GM12878 (cell line): Measurements from ENCODE around the gene ZDHHC14. TPM values are rescaled to one million over a fixed set of nuclear protein-coding genes. Genes with fewer than 3 reads are reported as not detected.

Source experiments
- ATAC-seq: fragments of 200-7000 bp; cut with Tn5 transposase; 3 replicates; pipeline ENCODE4 v1.9.1; 2020; ENCODE audit warnings: mild to moderate bottlenecking, moderate library complexity
- BruUV-seq: library from RNA; stranded (reverse); fragments of 400-500 nt; replicated peaks from 2 replicates; lab custom pipeline; 2021; lab: Mats Ljungman, UMichigan
- CTCF ChIA-PET: fragments of 300-600 bp; sonication (Branson Sonifier 250); formaldehyde crosslinking; extraction: SDS; loops from one replicate; lab custom pipeline; 2021; ENCODE audit warnings: inconsistent platforms; lab: Yijun Ruan, JAX
- POLR2A ChIA-PET: fragments of 350-600 bp; formaldehyde crosslinking; extraction: SDS; loops from one replicate; lab custom pipeline; 2021; ENCODE audit warnings: inconsistent platforms; lab: Charles Lee
- RAD21 ChIA-PET: fragments of 300-600 bp; sonication (Branson Sonifier 250); formaldehyde crosslinking; loops from one replicate; lab custom pipeline; 2023; ENCODE audit warnings: antibody characterized with exemption; ENCODE audit not compliant: unreplicated experiment; lab: Charles Lee
- SMC1A ChIA-PET: fragments of 300-600 bp; sonication (Branson Sonifier 250); formaldehyde crosslinking; loops from one replicate; lab custom pipeline; 2023; ENCODE audit not compliant: unreplicated experiment, uncharacterized antibody; lab: Charles Lee
- DNase-seq: peaks from one replicate; pipeline ENCODE4 v3.0.0-alpha.2; 2011; ENCODE audit warnings: low read depth, low spot score
- FAIRE-seq: peaks from 3 replicates; lab custom pipeline; 2011; peaks lifted over from hg19 to GRCh38; lab: Jason Lieb, UNC
- H2AFZ ChIP-seq: 2 replicates; pipeline ENCODE4 v1.6.0; 2011; ENCODE audit warnings: low read depth, low read length, control low read depth; ENCODE audit not compliant: control insufficient read depth
- H3K27ac ChIP-seq: 2 replicates; pipeline ENCODE4 v1.5.1; 2011; ENCODE audit warnings: control low read depth; ENCODE audit not compliant: control insufficient read depth, insufficient read depth
- H3K27me3 ChIP-seq, 2 experiments: replicated peaks in 1 of 2; 2 replicates each; pipeline versions ENCODE4 v1.6.0 to v1.6.1; 2011; ENCODE audit warnings: low read length in 1 of 2; ENCODE audit not compliant: control insufficient read depth in 2 of 2, insufficient read depth in 2 of 2
- H3K36me3 ChIP-seq, 2 experiments: 2 replicates each; pipeline ENCODE4 v1.5.1; 2011; ENCODE audit warnings: low read length in 1 of 2; ENCODE audit not compliant: control insufficient read depth in 2 of 2, insufficient read depth in 2 of 2
- H3K4me1 ChIP-seq: 2 replicates; pipeline ENCODE4 v1.6.1; 2011; ENCODE audit warnings: mild to moderate bottlenecking, low read length, moderate library complexity, mixed read lengths; ENCODE audit not compliant: control insufficient read depth, insufficient read depth
- H3K4me2 ChIP-seq: 2 replicates; pipeline ENCODE4 v1.6.0; 2011; ENCODE audit warnings: control low read depth; ENCODE audit not compliant: control insufficient read depth, insufficient read depth
- H3K4me3 ChIP-seq: fragments of 200-600 bp; sonication (generic); 2 replicates; pipeline ENCODE4 v1.5.1; 2016
- H3K79me2 ChIP-seq: 2 replicates; pipeline ENCODE4 v1.6.0; 2011; ENCODE audit warnings: low read length; ENCODE audit not compliant: control insufficient read depth, insufficient read depth
- H3K9ac ChIP-seq: 2 replicates; pipeline ENCODE4 v1.8.0; 2011; ENCODE audit warnings: low read length, control low read depth, mixed read lengths; ENCODE audit not compliant: control insufficient read depth, insufficient read depth
- H3K9me3 ChIP-seq: replicated peaks from 3 replicates; pipeline ENCODE4 v1.5.1; 2011; ENCODE audit warnings: mild to moderate bottlenecking, low read length; ENCODE audit not compliant: control insufficient read depth, insufficient read depth
- H4K20me1 ChIP-seq: 2 replicates; pipeline ENCODE4 v1.6.0; 2011; ENCODE audit not compliant: control insufficient read depth, insufficient read depth
- ATF7 ChIP-seq: fragments of 450-650 bp; IDR thresholded peaks from 2 replicates; pipeline ENCODE4 v1.6.1; 2016; ENCODE audit warnings: low read depth, mild to moderate bottlenecking
- BHLHE40 ChIP-seq, 2 experiments: fragments of 450-650 bp in 1 of 2; IDR thresholded peaks; 2 replicates each; pipeline ENCODE4 v1.6.1; 2011 to 2017; ENCODE audit warnings: low read depth in 2 of 2, borderline replicate concordance in 1 of 2, improper control_type of control experiment in 1 of 2, low read length in 1 of 2, mild to moderate bottlenecking in 1 of 2
- BMI1 ChIP-seq: fragments of 450-650 bp; IDR thresholded peaks from 2 replicates; pipeline ENCODE4 v1.6.1; 2016; ENCODE audit warnings: mild to moderate bottlenecking, moderate library complexity, borderline replicate concordance
- FOXK2 ChIP-seq: fragments of 450-650 bp; IDR thresholded peaks from 2 replicates; pipeline ENCODE4 v1.6.1; 2017; ENCODE audit warnings: mild to moderate bottlenecking, moderate library complexity
- GATAD2B ChIP-seq: fragments of 450-650 bp; conservative IDR thresholded peaks from 2 replicates; pipeline ENCODE4 v1.6.1; 2017; ENCODE audit warnings: low read depth, mild to moderate bottlenecking, moderate library complexity
- IKZF1 ChIP-seq: fragments of 450-650 bp; conservative IDR thresholded peaks from 2 replicates; pipeline ENCODE4 v1.6.1; 2017; ENCODE audit warnings: antibody characterized with exemption, mild to moderate bottlenecking
- IKZF2 ChIP-seq, 2 experiments: fragments of 450-650 bp; IDR thresholded peaks; 2 replicates each; pipeline ENCODE4 v1.6.1; 2017; ENCODE audit warnings: mild to moderate bottlenecking in 2 of 2, moderate library complexity in 2 of 2
- MEF2B ChIP-seq: fragments of 450-650 bp; IDR thresholded peaks from 2 replicates; pipeline ENCODE4 v1.6.1; 2018; ENCODE audit warnings: mild to moderate bottlenecking, moderate library complexity; ENCODE audit not compliant: partially characterized antibody, poor library complexity, severe bottlenecking
- MYC ChIP-seq: IDR thresholded peaks from 2 replicates; pipeline ENCODE4 v1.6.1; 2011; ENCODE audit warnings: mild to moderate bottlenecking, low read length, moderate library complexity, inconsistent platforms; ENCODE audit not compliant: insufficient read depth, insufficient replicate concordance, insufficient read length, severe bottlenecking
- NR2F1 ChIP-seq: fragments of 450-650 bp; conservative IDR thresholded peaks from 2 replicates; pipeline ENCODE4 v1.6.1; 2017; ENCODE audit warnings: mild to moderate bottlenecking
- RAD51 ChIP-seq: fragments of 450-650 bp; IDR thresholded peaks from 2 replicates; pipeline ENCODE4 v1.6.1; 2016; ENCODE audit warnings: moderate library complexity, mild to moderate bottlenecking, inconsistent platforms
- RELA ChIP-seq: fragments of 450-650 bp; IDR thresholded peaks from 2 replicates; pipeline ENCODE4 v1.8.0; 2014; ENCODE audit warnings: borderline replicate concordance; ENCODE audit not compliant: partially characterized antibody
- SMAD5 ChIP-seq: IDR thresholded peaks from 2 replicates; pipeline ENCODE4 v1.6.1; 2016; ENCODE audit warnings: antibody characterized with exemption, low read depth
- ZBED1 ChIP-seq: IDR thresholded peaks from 2 replicates; pipeline ENCODE4 v1.6.1; 2016; ENCODE audit warnings: borderline replicate concordance
- ZBTB4 ChIP-seq: fragments of 450-650 bp; formaldehyde crosslinking; IDR thresholded peaks from 2 replicates; pipeline ENCODE4 v1.4.0; 2022; ENCODE audit warnings: mild to moderate bottlenecking, moderate library complexity
- ZNF384 ChIP-seq: IDR thresholded peaks from 2 replicates; pipeline ENCODE4 v1.6.1; 2012; ENCODE audit warnings: low read depth, mild to moderate bottlenecking, low read length, improper control_type of control experiment, borderline replicate concordance
- WGBS: methylation state at CpG from one replicate; pipeline ENCODE4 v1.1.6; 2016; ENCODE audit warnings: low lambda C conversion rate; ENCODE audit not compliant: insufficient replicate concordance, insufficient coverage; ENCODE audit errors: missing lambda C conversion rate; 5-methylcytosine and 5-hydroxymethylcytosine counted together
- in situ Hi-C: fragments of 300-500 bp; cut with MboI; formaldehyde crosslinking; loops from 9 replicates; pipeline ENCODE4 v1.14.3; 2018; ENCODE audit warnings: mixed read lengths
- intact Hi-C: fragments of 100-400 bp; cut with micrococcal nuclease; formaldehyde crosslinking; loops from one replicate; pipeline ENCODE4 v1.14.2; 2022; ENCODE audit not compliant: unreplicated experiment
- polyA plus RNA-seq, 11 experiments: library from polyadenylated mRNA; depleted of rRNA in 4 of 11; unstranded in 6 of 11; stranded (reverse) in 5 of 11; fragments of >200 nt; fragmentation: Nextera tagmentation in 4 of 11; fragmentation: Illumina TruSeq in 1 of 11; extraction: Ambion mirVana in 4 of 11; extraction: Trizol in 1 of 11; gene quantifications; 1 replicate in 1 of 11; 2 replicates in 10 of 11; pipeline versions ENCODE4 v1.2.1 to v1.2.3, GENCODE V29; 2011 to 2016; ENCODE audit warnings: inconsistent platforms in 2 of 11, missing spikeins in 2 of 11, low read depth in 1 of 11
- total RNA-seq, 4 experiments: library from RNA; depleted of rRNA in 3 of 4; stranded (reverse); fragments of >200 nt in 3 of 4; fragmentation: Illumina TruSeq in 1 of 4; extraction: Trizol in 1 of 4; gene quantifications; 2 replicates each; pipeline versions ENCODE4 v1.2.1 to v1.2.3, GENCODE V29; 2013 to 2021
- TF ChIP-seq, protein P1 (sequence below): fragments of 450-650 bp; IDR thresholded peaks from 2 replicates; pipeline ENCODE4 v1.6.1; 2017; ENCODE audit warnings: antibody characterized with exemption, mild to moderate bottlenecking, moderate library complexity

Gene ZDHHC14
- total and polyA plus RNA-seq, 10 of the 15 experiments (the other 5 are each of a cell fraction or from before 2014, with no cell fraction given) = 0.15 to 16.0 (median 0.76) TPM; not detected in 1

- no peak overlapping the region for H3K27ac ChIP-seq
- ChIA-PET RAD21 (interaction anchor here (1.1 to 2.3 kb wide), 5 partner anchors 16 to 122 kb away, joined by 3 to 9 read pairs (median 3); no protein-coding TSS in a partner anchor), CTCF (interaction anchor here (1.3 kb wide), 2 partner anchors 22 to 125 kb away, joined by 4 to 5 read pairs; no protein-coding TSS in a partner anchor), SMC1A (interaction anchor here (0.7 to 10.8 kb wide), 5 partner anchors 22 to 131 kb away, joined by 3 to 88 read pairs (median 3); no protein-coding TSS in a partner anchor), POLR2A (interaction anchor here (0.8 kb wide), 1 partner anchor 16 kb away, joined by 3 read pairs; no protein-coding TSS in a partner anchor)
- H3K79me2 ChIP-seq = no peaks in the 10 kb centered on the region
- intact Hi-C loops = loop anchor here (5.0 kb wide), 2 partner anchors 58 to 118 kb away; partner anchors contain the start of genes TMEM242 and ZDHHC14
- no peak overlapping the region for H3K4me2 ChIP-seq
- in situ Hi-C loops = no loop called here
- no peak for DNase-seq
- no peaks in the 10 kb centered on the region for H3K27me3 ChIP-seq
- no peak for ATAC-seq
- H3K9me3 ChIP-seq = peaks cover 22% of the 10 kb centered on the region
- 0 out of 2 replicates have a peak, but pooled peaks cover 3% of the 10 kb centered on the region for H3K4me1 ChIP-seq
- WGBS = 0% methylated on average over 1 of the region's 1 CpG
- H3K36me3 ChIP-seq = no peaks in the 10 kb centered on the region
- H3K4me3 ChIP-seq = no peak overlapping the region
- BruUV-seq = no TSS peak
- H2AFZ ChIP-seq = no peak overlapping the region
- no peak for FAIRE-seq
- H3K9ac ChIP-seq = no peak overlapping the region
- no peaks in the 10 kb centered on the region for H4K20me1 ChIP-seq
- peak; percentile 27; the same call in 1 of the 2 replicates for TF ChIP-seq ATF7
- peak; percentile 73 for TF ChIP-seq MEF2B
- no peak for TF ChIP-seq MYC
- TF ChIP-seq FOXK2 = no peak
- no peak for TF ChIP-seq RELA
- TF ChIP-seq ZBED1 = no peak
- TF ChIP-seq ZNF384 = no peak
- TF ChIP-seq BHLHE40 (IDR thresholded peaks at IDR 0.05; ENCODE audit: borderline replicate concordance in 1 of 2, low read depth in 2 of 2, low read length in 1 of 2) = 0 out of 4 replicates have a peak, but pooled peaks of 1 of the 2 experiments have one; percentile 7
- no peak for TF ChIP-seq ZBTB4 (CRISPR knock-in tag)
- peak; percentile 39 to 48; a peak in 3 of 4 replicates for TF ChIP-seq IKZF2 (IDR thresholded peaks at IDR 0.05)
- TF ChIP-seq RAD51 = peak; percentile 36; the same call in 1 of the 2 replicates
- 0 out of 2 replicates have a peak, but pooled peaks have one; percentile 20 for TF ChIP-seq IKZF1
- TF ChIP-seq NR2F1 = no peak
- TF ChIP-seq, protein P1, sequence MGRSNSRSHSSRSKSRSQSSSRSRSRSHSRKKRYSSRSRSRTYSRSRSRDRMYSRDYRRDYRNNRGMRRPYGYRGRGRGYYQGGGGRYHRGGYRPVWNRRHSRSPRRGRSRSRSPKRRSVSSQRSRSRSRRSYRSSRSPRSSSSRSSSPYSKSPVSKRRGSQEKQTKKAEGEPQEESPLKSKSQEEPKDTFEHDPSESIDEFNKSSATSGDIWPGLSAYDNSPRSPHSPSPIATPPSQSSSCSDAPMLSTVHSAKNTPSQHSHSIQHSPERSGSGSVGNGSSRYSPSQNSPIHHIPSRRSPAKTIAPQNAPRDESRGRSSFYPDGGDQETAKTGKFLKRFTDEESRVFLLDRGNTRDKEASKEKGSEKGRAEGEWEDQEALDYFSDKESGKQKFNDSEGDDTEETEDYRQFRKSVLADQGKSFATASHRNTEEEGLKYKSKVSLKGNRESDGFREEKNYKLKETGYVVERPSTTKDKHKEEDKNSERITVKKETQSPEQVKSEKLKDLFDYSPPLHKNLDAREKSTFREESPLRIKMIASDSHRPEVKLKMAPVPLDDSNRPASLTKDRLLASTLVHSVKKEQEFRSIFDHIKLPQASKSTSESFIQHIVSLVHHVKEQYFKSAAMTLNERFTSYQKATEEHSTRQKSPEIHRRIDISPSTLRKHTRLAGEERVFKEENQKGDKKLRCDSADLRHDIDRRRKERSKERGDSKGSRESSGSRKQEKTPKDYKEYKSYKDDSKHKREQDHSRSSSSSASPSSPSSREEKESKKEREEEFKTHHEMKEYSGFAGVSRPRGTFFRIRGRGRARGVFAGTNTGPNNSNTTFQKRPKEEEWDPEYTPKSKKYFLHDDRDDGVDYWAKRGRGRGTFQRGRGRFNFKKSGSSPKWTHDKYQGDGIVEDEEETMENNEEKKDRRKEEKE = no peak
- no peak for TF ChIP-seq BMI1
- no peak for TF ChIP-seq GATAD2B
- TF ChIP-seq SMAD5 = no peak
These were observed 59.2 kb downstream of the ZDHHC14 start for GRCh38 chr6:157440171-157440570.
